HEK293T (cell line): ENCODE measurements around the gene MTIF3.

Source experiments
- FOXK2 ChIP-seq: fragments of 450-650 bp; IDR thresholded peaks from 2 replicates; pipeline ENCODE4 v1.6.1; 2016; ENCODE audit warnings: mild to moderate bottlenecking
- SUZ12 ChIP-seq: fragments of 450-650 bp; IDR thresholded peaks from 2 replicates; pipeline ENCODE4 v1.6.1; 2016; ENCODE audit warnings: mild to moderate bottlenecking
- TARDBP ChIP-seq: fragments of 450-650 bp; IDR thresholded peaks from 2 replicates; pipeline ENCODE4 v1.6.1; 2016
- ZNF384 ChIP-seq: fragments of 450-650 bp; IDR thresholded peaks from 2 replicates; pipeline ENCODE4 v1.6.1; 2016

- TF ChIP-seq SUZ12 (no peak), TARDBP (no peak), FOXK2 (no peak), ZNF384 (no peak)
Measured at GRCh38 chr13:27388241-27388640, 62.1 kb downstream of the MTIF3 start.
